Cardiac muscle cell (in vitro differentiated cells and primary cell): ENCODE measurements around the gene BMPER. TPM values are rescaled to one million over a fixed set of nuclear protein-coding genes. Genes with fewer than 3 reads are reported as not detected.

Experiments used
- DNase-seq, 2 donors: peaks; one replicate each; pipeline versions ENCODE4 v3.0.0 to v3.0.0-alpha.2; 2010 to 2017; ENCODE audit warnings: low read depth in 1 of 2, low spot score in 1 of 2
- H3K27ac ChIP-seq: fragments of 200-600 bp; sonication (generic); 2 replicates; pipeline ENCODE4 v1.5.1; 2016
- H3K27me3 ChIP-seq: fragments of 200-600 bp; sonication (generic); 2 replicates; pipeline ENCODE4 v1.6.0; 2016; ENCODE audit warnings: control low read depth
- H3K36me3 ChIP-seq: fragments of 200-600 bp; sonication (generic); 2 replicates; pipeline ENCODE4 v1.5.1; 2016; ENCODE audit warnings: control low read depth
- H3K4me1 ChIP-seq: fragments of 200-600 bp; sonication (generic); 2 replicates; pipeline ENCODE4 v1.8.1; 2017; ENCODE audit warnings: low read depth, mild to moderate bottlenecking, mixed run types
- H3K4me3 ChIP-seq: fragments of 200-600 bp; sonication (generic); 2 replicates; pipeline ENCODE4 v1.5.1; 2016; ENCODE audit warnings: mild to moderate bottlenecking
- H3K9me3 ChIP-seq: fragments of 200-600 bp; sonication (generic); 2 replicates; pipeline ENCODE4 v1.5.1; 2017; ENCODE audit warnings: low read depth, mild to moderate bottlenecking, control low read depth
- CTCF ChIP-seq: IDR thresholded peaks from 2 replicates; pipeline ENCODE4 v1.5.1; 2012; ENCODE audit warnings: low read depth, mild to moderate bottlenecking, low read length
- polyA plus RNA-seq: library from polyadenylated mRNA; unstranded; fragments of >200 nt; fragmentation: Nextera tagmentation; extraction: Ambion mirVana; gene quantifications from 2 replicates; pipeline ENCODE4 v1.2.1, GENCODE V29; 2016
- total RNA-seq: library from RNA; depleted of rRNA; stranded (reverse); fragments of >200 nt; gene quantifications from 2 replicates; pipeline ENCODE4 v1.2.3, GENCODE V29; 2016

Gene BMPER
- total and polyA plus RNA-seq, 2 experiments from 2014 or later, result 53.6 to 138 TPM

- Histone ChIP-seq H3K9me3 (no peaks in the 10 kb centered on the region), H3K27ac (no peak overlapping the region), H3K27me3 (no peaks in the 10 kb centered on the region), H3K36me3 (no peaks in the 10 kb centered on the region), H3K4me1 (peaks cover 22% of the 10 kb centered on the region), H3K4me3 (no peak overlapping the region)
- TF ChIP-seq CTCF, result no peak
- no peak for DNase-seq
Observed at GRCh38 chr7:33901847-33902246, 3.5 kb upstream of the BMPER start.

- TF ChIP-seq CTCF, result no peak
- no peaks in the 10 kb centered on the region for H3K27me3 ChIP-seq
- H3K4me1 ChIP-seq, result peaks cover 22% of the 10 kb centered on the region
- H3K27ac ChIP-seq, result peak overlapping the region; percentile 35
- H3K9me3 ChIP-seq, result no peaks in the 10 kb centered on the region
- H3K36me3 ChIP-seq, result no peaks in the 10 kb centered on the region
- no peak overlapping the region for H3K4me3 ChIP-seq
- no peak for DNase-seq
Observed at GRCh38 chr7:33902746-33903145, 2.6 kb upstream of the BMPER start.

- Histone ChIP-seq H3K4me1 (peaks cover 25% of the 10 kb centered on the region), H3K9me3 (no peaks in the 10 kb centered on the region), H3K4me3 (peak overlapping the region; percentile 97), H3K27ac (peak overlapping the region; percentile 95), H3K36me3 (no peaks in the 10 kb centered on the region), H3K27me3 (no peaks in the 10 kb centered on the region)
- peak; percentile 72 to 74 for DNase-seq
- TF ChIP-seq CTCF, result no peak
Observed at GRCh38 chr7:33903791-33904680, 1.3 kb upstream of the BMPER start.

GRCh38 chr7:33904681-33905388 lies 504 bp upstream of the BMPER start:
- TF ChIP-seq CTCF, result no peak
- DNase-seq, result peak; percentile 74 to 87
- H3K27me3 ChIP-seq, result no peaks in the 10 kb centered on the region
- peak overlapping the region; percentile 97 for H3K4me3 ChIP-seq
- no peaks in the 10 kb centered on the region for H3K9me3 ChIP-seq
- peak overlapping the region; percentile 95 for H3K27ac ChIP-seq
- H3K36me3 ChIP-seq, result no peaks in the 10 kb centered on the region
- peaks cover 30% of the 10 kb centered on the region for H3K4me1 ChIP-seq

GRCh38 chr7:33906697-33907096 lies 1.4 kb downstream of the BMPER start:
- Histone ChIP-seq H3K4me3 (peak overlapping the region; percentile 97), H3K9me3 (no peaks in the 10 kb centered on the region), H3K27me3 (no peaks in the 10 kb centered on the region), H3K27ac (peak overlapping the region; percentile 95), H3K4me1 (peaks cover 41% of the 10 kb centered on the region), H3K36me3 (no peaks in the 10 kb centered on the region)
- no peak for TF ChIP-seq CTCF
- DNase-seq, result no peak
